IMR-90 (cell line): Measurements from ENCODE around the gene LRRC1. TPM values are rescaled to one million over a fixed set of nuclear protein-coding genes. Genes with fewer than 3 reads are reported as not detected.

ENCODE experiments used
- ATAC-seq: fragments of 200-7000 bp; cut with Tn5 transposase; 2 replicates; pipeline ENCODE4 v1.9.1; 2020; ENCODE audit warnings: low read depth, mild to moderate bottlenecking, moderate library complexity
- BruUV-seq: library from RNA; stranded (reverse); fragments of 400-500 nt; replicated peaks from 2 replicates; lab custom pipeline; 2021; lab: Mats Ljungman, UMichigan
- CTCF ChIA-PET: fragments of 300-600 bp; formaldehyde crosslinking; extraction: SDS; loops from one replicate; lab custom pipeline; 2021; ENCODE audit warnings: antibody characterized with exemption; lab: Yijun Ruan, JAX
- POLR2A ChIA-PET: fragments of 300-600 bp; sonication (Branson Sonifier 250); formaldehyde crosslinking; loops from one replicate; lab custom pipeline; 2022; ENCODE audit warnings: antibody characterized with exemption; ENCODE audit not compliant: unreplicated experiment; lab: Charles Lee
- DNase-seq: peaks from one replicate; pipeline ENCODE4 v3.0.0; 2013
- H2AFZ ChIP-seq: replicated peaks from 2 replicates; pipeline ENCODE3; 2013; ENCODE audit warnings: low read length, mild to moderate bottlenecking; ENCODE audit not compliant: poor library complexity
- H2AK5ac ChIP-seq: 2 replicates; pipeline ENCODE4 v1.6.1; 2013; ENCODE audit warnings: low read depth, low read length, inconsistent platforms
- H2AK9ac ChIP-seq: replicated peaks from 2 replicates; pipeline ENCODE3; 2013; ENCODE audit warnings: mild to moderate bottlenecking, low read depth, low read length, moderate library complexity; ENCODE audit not compliant: poor library complexity
- H2BK120ac ChIP-seq: 2 replicates; pipeline ENCODE4 v1.6.1; 2013; ENCODE audit warnings: low read depth, low read length, inconsistent platforms
- H2BK15ac ChIP-seq: 3 replicates; pipeline ENCODE4 v1.6.1; 2013; ENCODE audit warnings: low read depth, low read length, inconsistent platforms
- H2BK20ac ChIP-seq: 2 replicates; pipeline ENCODE4 v1.6.1; 2013; ENCODE audit warnings: low read depth, mild to moderate bottlenecking, inconsistent platforms, low read length, moderate library complexity
- H2BK5ac ChIP-seq: 2 replicates; pipeline ENCODE4 v1.6.1; 2013; ENCODE audit warnings: mild to moderate bottlenecking, low read depth, low read length, inconsistent platforms; ENCODE audit not compliant: poor library complexity, severe bottlenecking
- H3K14ac ChIP-seq: replicated peaks from 2 replicates; pipeline ENCODE4 v1.6.1; 2013; ENCODE audit warnings: low read depth, low read length, inconsistent platforms
- H3K18ac ChIP-seq: 2 replicates; pipeline ENCODE4 v1.6.1; 2013; ENCODE audit warnings: low read depth, low read length, control low read depth
- H3K23ac ChIP-seq: 2 replicates; pipeline ENCODE4 v1.6.1; 2013; ENCODE audit warnings: low read depth, low read length, inconsistent platforms
- H3K27ac ChIP-seq: 2 replicates; pipeline ENCODE4 v1.5.1; 2013; ENCODE audit warnings: mild to moderate bottlenecking, control low read depth, low read length; ENCODE audit not compliant: insufficient read depth
- H3K27me3 ChIP-seq: 2 replicates; pipeline ENCODE4 v1.6.1; 2013; ENCODE audit warnings: low read length; ENCODE audit not compliant: control insufficient read depth, insufficient read depth
- H3K36me3 ChIP-seq: 2 replicates; pipeline ENCODE4 v1.6.1; 2013; ENCODE audit warnings: low read length, mixed read lengths; ENCODE audit not compliant: control insufficient read depth, insufficient read depth
- H3K4ac ChIP-seq: 2 replicates; pipeline ENCODE4 v1.6.1; 2013; ENCODE audit warnings: low read depth, low read length, inconsistent platforms
- H3K4me1 ChIP-seq: 2 replicates; pipeline ENCODE4 v1.6.1; 2013; ENCODE audit warnings: low read length, mixed read lengths; ENCODE audit not compliant: control insufficient read depth, insufficient read depth
- H3K4me2 ChIP-seq: 2 replicates; pipeline ENCODE4 v1.6.1; 2013; ENCODE audit warnings: low read depth, mild to moderate bottlenecking, control low read depth, low read length, moderate library complexity
- H3K4me3 ChIP-seq: 2 replicates; pipeline ENCODE4 v1.5.1; 2013; ENCODE audit warnings: low read depth, mild to moderate bottlenecking, control low read depth, low read length, moderate library complexity; ENCODE audit not compliant: insufficient read depth
- H3K56ac ChIP-seq: 2 replicates; pipeline ENCODE4 v1.6.1; 2013; ENCODE audit warnings: low read length, inconsistent platforms; ENCODE audit not compliant: insufficient read depth; ENCODE audit errors: extremely low read depth
- H3K79me1 ChIP-seq, 2 experiments: 2 replicates each; pipeline ENCODE4 v1.6.1; 2013; ENCODE audit warnings: low read length in 2 of 2, inconsistent platforms in 1 of 2, low read depth in 1 of 2
- H3K9ac ChIP-seq: 2 replicates; pipeline ENCODE4 v1.6.1; 2013; ENCODE audit warnings: low read depth, low read length, control low read depth
- H3K9me1 ChIP-seq: 2 replicates; pipeline ENCODE4 v1.6.1; 2013; ENCODE audit warnings: low read length, inconsistent platforms; ENCODE audit not compliant: insufficient read depth
- H3K9me3 ChIP-seq: 2 replicates; pipeline ENCODE4 v1.6.1; 2013; ENCODE audit warnings: low read length; ENCODE audit not compliant: control insufficient read depth, insufficient read depth
- H4K20me1 ChIP-seq: 2 replicates; pipeline ENCODE4 v1.6.1; 2013; ENCODE audit warnings: low read length, inconsistent platforms; ENCODE audit not compliant: insufficient read depth
- H4K5ac ChIP-seq: 2 replicates; pipeline ENCODE4 v1.6.1; 2013; ENCODE audit warnings: mild to moderate bottlenecking, low read depth, low read length, control low read depth
- H4K8ac ChIP-seq, 2 experiments: 2 replicates each; pipeline ENCODE4 v1.6.1; 2013; ENCODE audit warnings: low read depth in 2 of 2, low read length in 2 of 2, control low read depth in 1 of 2, inconsistent platforms in 1 of 2
- H4K91ac ChIP-seq: 2 replicates; pipeline ENCODE4 v1.6.1; 2013; ENCODE audit warnings: low read depth, low read length, inconsistent platforms; ENCODE audit not compliant: insufficient read depth
- BHLHE40 ChIP-seq: fragments of 150-350 bp; IDR thresholded peaks from 2 replicates; pipeline ENCODE4 v1.6.1; 2016; ENCODE audit warnings: mild to moderate bottlenecking, low read depth, low read length
- CEBPB ChIP-seq: IDR thresholded peaks from 2 replicates; pipeline ENCODE4 v1.6.1; 2012; ENCODE audit warnings: low read depth, low read length, improper control_type of control experiment
- CHD1 ChIP-seq: IDR thresholded peaks from 2 replicates; pipeline ENCODE4 v1.6.1; 2012; ENCODE audit warnings: low read depth, low read length, improper control_type of control experiment
- ELK1 ChIP-seq: fragments of 150-350 bp; IDR thresholded peaks from 2 replicates; pipeline ENCODE4 v1.6.1; 2016; ENCODE audit warnings: low read depth, mild to moderate bottlenecking, low read length, moderate library complexity, borderline replicate concordance
- FOS ChIP-seq: fragments of 150-350 bp; IDR thresholded peaks from 2 replicates; pipeline ENCODE4 v1.6.1; 2016; ENCODE audit warnings: low read depth, low read length
- MAFK ChIP-seq: IDR thresholded peaks from 2 replicates; pipeline ENCODE4 v1.6.1; 2012; ENCODE audit warnings: low read depth, low read length, improper control_type of control experiment
- MAZ ChIP-seq: IDR thresholded peaks from 2 replicates; pipeline ENCODE4 v1.6.1; 2012; ENCODE audit warnings: low read depth, mild to moderate bottlenecking, low read length, improper control_type of control experiment, moderate library complexity, borderline replicate concordance
- MXI1 ChIP-seq: IDR thresholded peaks from 2 replicates; pipeline ENCODE4 v1.6.1; 2012; ENCODE audit warnings: low read depth, mild to moderate bottlenecking, low read length, moderate library complexity, borderline replicate concordance
- NFE2L2 ChIP-seq: fragments of 150-350 bp; IDR thresholded peaks from 2 replicates; pipeline ENCODE4 v1.6.1; 2016; ENCODE audit warnings: low read depth, mild to moderate bottlenecking, low read length
- RAD21 ChIP-seq: IDR thresholded peaks from 2 replicates; pipeline ENCODE4 v1.6.1; 2012; ENCODE audit warnings: low read length, improper control_type of control experiment
- RCOR1 ChIP-seq: IDR thresholded peaks from 2 replicates; pipeline ENCODE4 v1.6.1; 2012; ENCODE audit warnings: mild to moderate bottlenecking, low read length, improper control_type of control experiment; ENCODE audit not compliant: insufficient replicate concordance
- RFX5 ChIP-seq: IDR thresholded peaks from 2 replicates; pipeline ENCODE4 v1.8.0; 2012; ENCODE audit warnings: low read depth, mild to moderate bottlenecking, low read length, moderate library complexity
- SMC3 ChIP-seq: fragments of 150-350 bp; IDR thresholded peaks from 2 replicates; pipeline ENCODE4 v1.6.1; 2016; ENCODE audit warnings: low read depth, mild to moderate bottlenecking, antibody characterized with exemption, low read length, moderate library complexity
- USF2 ChIP-seq: fragments of 150-350 bp; IDR thresholded peaks from 2 replicates; pipeline ENCODE4 v1.6.1; 2017; ENCODE audit warnings: mild to moderate bottlenecking, antibody characterized with exemption, low read length, low read depth
- WGBS, 2 experiments: methylation state at CpG; one replicate each; pipeline versions ENCODE4 v1.1.5 to v1.1.7; 2013; ENCODE audit warnings: missing lambda C conversion rate in 2 of 2; ENCODE audit not compliant: insufficient read length in 1 of 2; ENCODE audit errors: extremely low coverage in 2 of 2; 5-methylcytosine and 5-hydroxymethylcytosine counted together
- dilution Hi-C: fragments of 300-500 bp; cut with HindIII; formaldehyde crosslinking; loops from one replicate; pipeline ENCODE4 v1.14.3; 2018; ENCODE audit warnings: low sequenced_read_pairs; ENCODE audit not compliant: unreplicated experiment
- in situ Hi-C: fragments of 300-500 bp; cut with MboI; formaldehyde crosslinking; loops from 3 replicates; pipeline ENCODE4 v1.14.3; 2019; ENCODE audit warnings: low sequenced_read_pairs, inconsistent platforms, mixed read lengths
- intact Hi-C: fragments of 100-400 bp; cut with micrococcal nuclease; formaldehyde crosslinking; loops from 2 replicates; pipeline ENCODE4 v1.10.0; 2022
- polyA plus RNA-seq, 3 experiments: library from polyadenylated mRNA; depleted of rRNA; stranded (reverse); fragments of >200 nt; gene quantifications; 2 replicates each; pipeline ENCODE4 v1.2.3, GENCODE V29; 2012; ENCODE audit warnings: low replicate concordance in 1 of 3
- total RNA-seq: library from RNA; depleted of rRNA; stranded (reverse); fragments of >200 nt; gene quantifications from 2 replicates; pipeline ENCODE4 v1.2.3, GENCODE V29; 2012

The LRRC1 gene
- total and polyA plus RNA-seq, 2 of the 4 experiments (the other 2 are of a cell fraction): 5.1 to 6.1 TPM

- H4K20me1 ChIP-seq: peaks cover 3% of the 10 kb centered on the region; the same call in 1 of the 2 replicates
- H3K9me3 ChIP-seq: no peaks in the 10 kb centered on the region
- H3K36me3 ChIP-seq: no peaks in the 10 kb centered on the region
- ChIA-PET POLR2A (no interaction called here), CTCF (interaction anchor here (0.6 to 1.0 kb wide), 4 partner anchors 89 to 144 kb away, joined by 3 to 5 read pairs (median 4); no protein-coding TSS in a partner anchor)
- peak overlapping the region; percentile 51; the same call in 1 of the 2 replicates for H2AK5ac ChIP-seq
- H4K91ac ChIP-seq: no peak overlapping the region
- H2BK5ac ChIP-seq: no peak overlapping the region
- no peak overlapping the region for H3K4ac ChIP-seq
- no CpG with 5 or more reads among the region's 1 CpG for WGBS, 2 experiments
- no peak overlapping the region for H3K9ac ChIP-seq
- intact Hi-C loops (no loop called here), dilution Hi-C loops (no loop called here), in situ Hi-C loops (no loop called here)
- no peak overlapping the region for H2AK9ac ChIP-seq
- no TSS peak for BruUV-seq
- H3K4me1 ChIP-seq: peaks cover 8% of the 10 kb centered on the region
- H3K56ac ChIP-seq: no peak overlapping the region
- H3K27ac ChIP-seq: no peak overlapping the region
- no peak overlapping the region for H2BK15ac ChIP-seq
- no peak overlapping the region for H2BK120ac ChIP-seq
- no peak overlapping the region for H4K5ac ChIP-seq
- no peak overlapping the region for H3K4me2 ChIP-seq
- H2BK20ac ChIP-seq: peak overlapping the region; percentile 16; the same call in 1 of the 2 replicates
- no peaks in the 10 kb centered on the region for H3K27me3 ChIP-seq
- TF ChIP-seq RAD21: no peak
- TF ChIP-seq CEBPB: no peak
- TF ChIP-seq SMC3: no peak
- no peak for TF ChIP-seq MAFK
- no peak for TF ChIP-seq RCOR1
- no peak for TF ChIP-seq RFX5
- no peak for TF ChIP-seq NFE2L2
- no peak for TF ChIP-seq BHLHE40
- no peak for TF ChIP-seq USF2
- TF ChIP-seq MXI1: no peak
- TF ChIP-seq ELK1: no peak
- TF ChIP-seq MAZ: no peak
- TF ChIP-seq FOS: no peak
- TF ChIP-seq CHD1: no peak
- H3K9me1 ChIP-seq: peaks cover 6% of the 10 kb centered on the region; the same call in 1 of the 2 replicates
- ATAC-seq: no peak
- no peak overlapping the region for H4K8ac ChIP-seq
- no peak for DNase-seq
- no peak overlapping the region for H3K23ac ChIP-seq
- no peak overlapping the region for H2AFZ ChIP-seq
- H3K14ac ChIP-seq: no peak overlapping the region
- H3K18ac ChIP-seq: no peak overlapping the region
- H3K79me1 ChIP-seq: peaks cover 32 to 51% of the 10 kb centered on the region in 2 experiments
- H3K4me3 ChIP-seq: no peak overlapping the region
These were observed 18.3 kb downstream of the LRRC1 start for GRCh38 chr6:53813096-53813495.
